OCI-LY1 (cell line): ENCODE results near the gene CEP95.

ENCODE experiments used
- EZH2 ChIP-seq: fragments of 200-600 bp; sonication (generic), shearing (Covaris generic); IDR thresholded peaks from 2 replicates; pipeline ENCODE4 v1.8.0; 2017; ENCODE audit warnings: borderline replicate concordance, mixed run types, mild to moderate bottlenecking, antibody characterized with exemption, low read length, moderate library complexity, mixed read lengths
- TF ChIP-seq, protein P1 (sequence below): fragments of 200-600 bp; sonication (generic), shearing (Covaris generic); IDR thresholded peaks from 2 replicates; pipeline ENCODE4 v1.5.1; 2017; ENCODE audit warnings: mild to moderate bottlenecking, antibody characterized with exemption, low read length, moderate library complexity, mixed read lengths

GRCh38 chr17:64515419-64515818 lies 8.6 kb downstream of the CEP95 start:
- no peak for TF ChIP-seq EZH2
- TF ChIP-seq, protein P1, sequence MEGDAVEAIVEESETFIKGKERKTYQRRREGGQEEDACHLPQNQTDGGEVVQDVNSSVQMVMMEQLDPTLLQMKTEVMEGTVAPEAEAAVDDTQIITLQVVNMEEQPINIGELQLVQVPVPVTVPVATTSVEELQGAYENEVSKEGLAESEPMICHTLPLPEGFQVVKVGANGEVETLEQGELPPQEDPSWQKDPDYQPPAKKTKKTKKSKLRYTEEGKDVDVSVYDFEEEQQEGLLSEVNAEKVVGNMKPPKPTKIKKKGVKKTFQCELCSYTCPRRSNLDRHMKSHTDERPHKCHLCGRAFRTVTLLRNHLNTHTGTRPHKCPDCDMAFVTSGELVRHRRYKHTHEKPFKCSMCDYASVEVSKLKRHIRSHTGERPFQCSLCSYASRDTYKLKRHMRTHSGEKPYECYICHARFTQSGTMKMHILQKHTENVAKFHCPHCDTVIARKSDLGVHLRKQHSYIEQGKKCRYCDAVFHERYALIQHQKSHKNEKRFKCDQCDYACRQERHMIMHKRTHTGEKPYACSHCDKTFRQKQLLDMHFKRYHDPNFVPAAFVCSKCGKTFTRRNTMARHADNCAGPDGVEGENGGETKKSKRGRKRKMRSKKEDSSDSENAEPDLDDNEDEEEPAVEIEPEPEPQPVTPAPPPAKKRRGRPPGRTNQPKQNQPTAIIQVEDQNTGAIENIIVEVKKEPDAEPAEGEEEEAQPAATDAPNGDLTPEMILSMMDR = no peak
